Lower lobe of right lung (tissue), 2 donors: ENCODE results near the gene NBAS. TPM values are rescaled to one million over a fixed set of nuclear protein-coding genes. Genes with fewer than 3 reads are reported as not detected.

Experiments
- ATAC-seq, 2 donors: fragments of 200-7000 bp; cut with Tn5 transposase; one replicate each; pipeline ENCODE4 v1.9.1; 2020 to 2022; ENCODE audit warnings: mild to moderate bottlenecking in 2 of 2, moderate library complexity in 2 of 2
- DNase-seq: peaks from one replicate; pipeline ENCODE4 v3.0.0-alpha.2; 2020
- H3K27ac ChIP-seq: fragments of 200-600 bp; one replicate; pipeline ENCODE4 v1.8.0; 2022
- H3K27me3 ChIP-seq: fragments of 200-600 bp; one replicate; pipeline ENCODE4 v1.8.0; 2022; ENCODE audit warnings: low read depth
- H3K36me3 ChIP-seq: fragments of 200-600 bp; one replicate; pipeline ENCODE4 v1.8.0; 2022; ENCODE audit warnings: mild to moderate bottlenecking
- H3K4me1 ChIP-seq: fragments of 200-600 bp; one replicate; pipeline ENCODE4 v1.8.0; 2022
- H3K4me3 ChIP-seq: fragments of 200-600 bp; one replicate; pipeline ENCODE4 v1.8.0; 2022; ENCODE audit warnings: mild to moderate bottlenecking
- H3K9me3 ChIP-seq: fragments of 200-600 bp; one replicate; pipeline ENCODE4 v1.8.0; 2022
- CTCF ChIP-seq: fragments of 200-600 bp; IDR thresholded peaks from one replicate; pipeline ENCODE4 v1.8.0; 2022; ENCODE audit warnings: antibody characterized with exemption, mild to moderate bottlenecking
- intact Hi-C: fragments of 100-400 bp; cut with DNase I; formaldehyde crosslinking; loops from one replicate; pipeline ENCODE4 v1.11.0; 2022
- total RNA-seq: library from RNA; stranded (reverse); fragmentation: NEBNext Ultra II Directional; extraction: Animal tissue kit (Norgen Biotek cat#: 25700); gene quantifications from one replicate; pipeline ENCODE4 v1.2.1, GENCODE V29; 2021
- donor health status: DM: no; HTN: yes; CAD: no; lungs with severe emphysema.

NBAS gene
- total RNA-seq, 1 donor from 2014 or later: 42.4 TPM

GRCh38 chr2:15279201-15279876, 281.8 kb downstream of the NBAS start:
- no peak for DNase-seq
- H3K4me3 ChIP-seq: no peak overlapping the region
- TF ChIP-seq CTCF: no peak
- H3K27ac ChIP-seq: no peak overlapping the region
- no peaks in the 10 kb centered on the region for H3K9me3 ChIP-seq
- no peak for ATAC-seq
- no peaks in the 10 kb centered on the region for H3K4me1 ChIP-seq
- intact Hi-C loops: no loop called here
- H3K27me3 ChIP-seq: no peaks in the 10 kb centered on the region
- H3K36me3 ChIP-seq: peaks cover 34% of the 10 kb centered on the region

DNA sequence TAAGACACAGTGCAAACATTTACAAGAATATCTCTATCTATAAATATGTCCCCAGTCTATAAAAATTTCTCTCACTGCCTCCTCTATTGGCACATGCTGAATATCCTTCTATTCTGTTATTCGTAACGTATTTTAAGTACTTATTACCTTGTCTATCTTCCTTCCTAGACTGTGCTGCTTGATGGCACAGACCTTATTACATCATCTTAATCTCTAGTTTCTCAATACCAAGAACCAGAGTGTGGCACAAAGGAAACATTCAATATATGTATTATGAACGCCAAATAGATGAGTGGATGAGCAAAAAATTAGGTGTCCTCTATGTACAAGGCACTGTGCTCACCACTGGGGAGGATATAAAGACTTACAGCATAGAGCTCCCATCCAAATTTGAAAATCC, 282.8 kb downstream of the NBAS start:
- H3K9me3 ChIP-seq: no peaks in the 10 kb centered on the region
- no peak overlapping the region for H3K4me3 ChIP-seq
- peaks cover 35% of the 10 kb centered on the region for H3K36me3 ChIP-seq
- DNase-seq: no peak
- no peak for ATAC-seq
- H3K27ac ChIP-seq: no peak overlapping the region
- H3K4me1 ChIP-seq: no peaks in the 10 kb centered on the region
- intact Hi-C loops: no loop called here
- no peaks in the 10 kb centered on the region for H3K27me3 ChIP-seq
- no peak for TF ChIP-seq CTCF

GRCh38 chr2:15275346-15275745, 285.8 kb downstream of the NBAS start:
- DNase-seq (no peak), ATAC-seq (no peak)
- intact Hi-C loops: no loop called here
- no peak for TF ChIP-seq CTCF
- no peaks in the 10 kb centered on the region for H3K4me1 ChIP-seq
- no peak overlapping the region for H3K27ac ChIP-seq
- no peaks in the 10 kb centered on the region for H3K27me3 ChIP-seq
- no peak overlapping the region for H3K4me3 ChIP-seq
- peaks cover 33% of the 10 kb centered on the region for H3K36me3 ChIP-seq
- H3K9me3 ChIP-seq: no peaks in the 10 kb centered on the region

DNA sequence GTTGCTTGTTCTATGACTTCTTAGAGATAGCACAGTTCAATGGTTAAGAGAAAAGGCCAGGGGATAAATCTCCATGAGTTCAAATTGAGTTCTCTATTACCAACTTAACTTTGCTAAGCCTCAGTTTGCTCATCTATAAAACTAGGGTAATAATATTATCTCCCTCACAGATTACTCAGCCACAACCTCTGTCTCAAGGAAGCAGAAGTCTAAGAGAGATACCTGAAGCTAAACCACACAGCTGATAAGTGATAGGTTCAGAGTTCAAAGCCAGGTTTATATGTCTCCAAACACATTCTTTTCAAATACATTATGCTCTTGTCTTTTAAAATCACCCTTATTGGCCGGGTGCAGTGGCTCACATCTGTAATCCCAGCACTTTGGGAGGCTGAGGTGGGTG, 287.7 kb downstream of the NBAS start:
- no peaks in the 10 kb centered on the region for H3K4me1 ChIP-seq
- H3K27me3 ChIP-seq: no peaks in the 10 kb centered on the region
- no peak overlapping the region for H3K4me3 ChIP-seq
- TF ChIP-seq CTCF: no peak
- DNase-seq: no peak
- intact Hi-C loops: no loop called here
- no peak for ATAC-seq
- peaks cover 32% of the 10 kb centered on the region for H3K36me3 ChIP-seq
- no peaks in the 10 kb centered on the region for H3K9me3 ChIP-seq
- no peak overlapping the region for H3K27ac ChIP-seq

GRCh38 chr2:15272942-15273341, 288.2 kb downstream of the NBAS start:
- intact Hi-C loops: no loop called here
- H3K4me3 ChIP-seq: no peak overlapping the region
- no peak for TF ChIP-seq CTCF
- DNase-seq (no peak), ATAC-seq (no peak)
- no peaks in the 10 kb centered on the region for H3K27me3 ChIP-seq
- no peak overlapping the region for H3K27ac ChIP-seq
- no peaks in the 10 kb centered on the region for H3K9me3 ChIP-seq
- H3K4me1 ChIP-seq: no peaks in the 10 kb centered on the region
- peaks cover 30% of the 10 kb centered on the region for H3K36me3 ChIP-seq
